Erythroblast (primary cell): ENCODE results near the gene GPC3.

ENCODE experiments used
- GATA1 ChIP-seq: IDR thresholded peaks from 2 replicates; pipeline ENCODE4 v1.6.1; 2011; ENCODE audit warnings: low read depth, mild to moderate bottlenecking, control low read depth, low read length, moderate library complexity
- POLR2A ChIP-seq: IDR thresholded peaks from 2 replicates; pipeline ENCODE4 v1.6.1; 2011; ENCODE audit warnings: mild to moderate bottlenecking, low read length

- TF ChIP-seq POLR2A, result no peak
- TF ChIP-seq GATA1, result no peak
Observed at GRCh38 chrX:133888984-133889383, 96.4 kb downstream of the GPC3 start.
